ENCODE results near the gene PTPRM. TPM values are rescaled to one million over a fixed set of nuclear protein-coding genes. Genes with fewer than 3 reads are reported as not detected.

PTPRM gene
- total RNA-seq, 1 experiment from 2014 or later, result 11.1 TPM

DNA sequence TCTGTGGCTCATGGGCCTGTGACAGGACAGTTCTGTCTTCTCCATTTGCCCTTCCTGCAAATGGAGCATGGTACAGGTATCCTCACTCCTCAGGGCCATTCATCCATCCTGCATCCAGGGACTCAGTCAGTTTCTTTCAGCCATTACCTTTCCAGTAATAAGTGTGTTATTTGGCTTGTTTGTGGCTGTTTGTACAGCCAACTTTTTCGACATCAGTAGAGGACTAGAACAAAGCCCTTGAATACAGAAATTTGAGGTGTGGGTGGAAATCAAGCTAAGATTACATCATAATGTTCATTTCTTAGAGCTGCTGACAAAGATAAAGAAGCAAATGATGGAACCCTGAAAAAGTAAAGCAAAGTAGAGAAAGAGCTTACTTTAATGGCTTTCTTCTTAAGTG is 290.4 kb downstream of the PTPRM start:
- H3K27me3 Mint-ChIP-seq (ENCODE audit: low read depth), result no peaks in the 10 kb centered on the region
- H3K27ac Mint-ChIP-seq, result no peak overlapping the region
- POLR2A ChIA-PET, result no interaction called here
- H3K9me3 Mint-ChIP-seq, result no peaks in the 10 kb centered on the region
- H3K4me1 Mint-ChIP-seq, result peaks cover 5% of the 10 kb centered on the region
- ATAC-seq (no peak), DNase-seq (ENCODE audit: low spot score) (no peak)
- CTCF ChIA-PET, result no interaction called here
- no peak for TF ChIP-seq E2F5 (CRISPR knock-in tag; IDR thresholded peaks at IDR 0.05)
- TF ChIP-seq ZNF263 (CRISPR knock-in tag; IDR thresholded peaks at IDR 0.05; ENCODE audit: low read depth), result no peak
- TF ChIP-seq TEAD1 (CRISPR knock-in tag; IDR thresholded peaks at IDR 0.05), result no peak
- no peak for TF ChIP-seq NFE2L1 (CRISPR knock-in tag; IDR thresholded peaks at IDR 0.05)
- TF ChIP-seq MAX (CRISPR knock-in tag; IDR thresholded peaks at IDR 0.05), result no peak
- TF ChIP-seq CBFB (CRISPR knock-in tag; IDR thresholded peaks at IDR 0.05; ENCODE audit: low read depth), result no peak
- TF ChIP-seq ZNF317 (CRISPR knock-in tag; IDR thresholded peaks at IDR 0.05; ENCODE audit: borderline replicate concordance, low read depth), result no peak
- TF ChIP-seq AR (CRISPR knock-in tag; IDR thresholded peaks at IDR 0.05), result no peak
- TF ChIP-seq ATF1 (CRISPR knock-in tag; IDR thresholded peaks at IDR 0.05), result no peak
- TF ChIP-seq, protein P1, sequence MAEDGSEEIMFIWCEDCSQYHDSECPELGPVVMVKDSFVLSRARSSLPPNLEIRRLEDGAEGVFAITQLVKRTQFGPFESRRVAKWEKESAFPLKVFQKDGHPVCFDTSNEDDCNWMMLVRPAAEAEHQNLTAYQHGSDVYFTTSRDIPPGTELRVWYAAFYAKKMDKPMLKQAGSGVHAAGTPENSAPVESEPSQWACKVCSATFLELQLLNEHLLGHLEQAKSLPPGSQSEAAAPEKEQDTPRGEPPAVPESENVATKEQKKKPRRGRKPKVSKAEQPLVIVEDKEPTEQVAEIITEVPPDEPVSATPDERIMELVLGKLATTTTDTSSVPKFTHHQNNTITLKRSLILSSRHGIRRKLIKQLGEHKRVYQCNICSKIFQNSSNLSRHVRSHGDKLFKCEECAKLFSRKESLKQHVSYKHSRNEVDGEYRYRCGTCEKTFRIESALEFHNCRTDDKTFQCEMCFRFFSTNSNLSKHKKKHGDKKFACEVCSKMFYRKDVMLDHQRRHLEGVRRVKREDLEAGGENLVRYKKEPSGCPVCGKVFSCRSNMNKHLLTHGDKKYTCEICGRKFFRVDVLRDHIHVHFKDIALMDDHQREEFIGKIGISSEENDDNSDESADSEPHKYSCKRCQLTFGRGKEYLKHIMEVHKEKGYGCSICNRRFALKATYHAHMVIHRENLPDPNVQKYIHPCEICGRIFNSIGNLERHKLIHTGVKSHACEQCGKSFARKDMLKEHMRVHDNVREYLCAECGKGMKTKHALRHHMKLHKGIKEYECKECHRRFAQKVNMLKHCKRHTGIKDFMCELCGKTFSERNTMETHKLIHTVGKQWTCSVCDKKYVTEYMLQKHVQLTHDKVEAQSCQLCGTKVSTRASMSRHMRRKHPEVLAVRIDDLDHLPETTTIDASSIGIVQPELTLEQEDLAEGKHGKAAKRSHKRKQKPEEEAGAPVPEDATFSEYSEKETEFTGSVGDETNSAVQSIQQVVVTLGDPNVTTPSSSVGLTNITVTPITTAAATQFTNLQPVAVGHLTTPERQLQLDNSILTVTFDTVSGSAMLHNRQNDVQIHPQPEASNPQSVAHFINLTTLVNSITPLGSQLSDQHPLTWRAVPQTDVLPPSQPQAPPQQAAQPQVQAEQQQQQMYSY (CRISPR knock-in tag; IDR thresholded peaks at IDR 0.05), result no peak
- no peak for TF ChIP-seq ZNF121 (CRISPR knock-in tag; IDR thresholded peaks at IDR 0.05)
- no peak for TF ChIP-seq TCF7 (CRISPR knock-in tag; IDR thresholded peaks at IDR 0.05; ENCODE audit: low read depth)
- no peak for TF ChIP-seq ZNF671 (CRISPR knock-in tag; IDR thresholded peaks at IDR 0.05)
- H3K4me3 Mint-ChIP-seq, result no peak overlapping the region
- H3K36me3 Mint-ChIP-seq, result no peaks in the 10 kb centered on the region

GRCh38 chr18:7859122-7859521 is 292.0 kb downstream of the PTPRM start:
- no peak overlapping the region for H3K4me3 Mint-ChIP-seq
- ATAC-seq (no peak), DNase-seq (ENCODE audit: low spot score) (no peak)
- ChIA-PET POLR2A (no interaction called here), CTCF (interaction anchor here (0.8 to 1.2 kb wide), 2 partner anchors 50 to 69 kb away, joined by 3 to 12 read pairs; no protein-coding TSS in a partner anchor)
- H3K4me1 Mint-ChIP-seq, result peaks cover 5% of the 10 kb centered on the region
- H3K36me3 Mint-ChIP-seq, result no peaks in the 10 kb centered on the region
- H3K27me3 Mint-ChIP-seq (ENCODE audit: low read depth), result no peaks in the 10 kb centered on the region
- H3K27ac Mint-ChIP-seq, result no peak overlapping the region
- peaks cover 8% of the 10 kb centered on the region for H3K9me3 Mint-ChIP-seq
- no peak for TF ChIP-seq ZNF425 (CRISPR knock-in tag; conservative IDR thresholded peaks at IDR 0.05)
- TF ChIP-seq ZBTB21 (CRISPR knock-in tag; IDR thresholded peaks at IDR 0.05; ENCODE audit: borderline replicate concordance), result no peak
- no peak for TF ChIP-seq MXD4 (CRISPR knock-in tag; IDR thresholded peaks at IDR 0.05; ENCODE audit: borderline replicate concordance)
- TF ChIP-seq, protein P2, sequence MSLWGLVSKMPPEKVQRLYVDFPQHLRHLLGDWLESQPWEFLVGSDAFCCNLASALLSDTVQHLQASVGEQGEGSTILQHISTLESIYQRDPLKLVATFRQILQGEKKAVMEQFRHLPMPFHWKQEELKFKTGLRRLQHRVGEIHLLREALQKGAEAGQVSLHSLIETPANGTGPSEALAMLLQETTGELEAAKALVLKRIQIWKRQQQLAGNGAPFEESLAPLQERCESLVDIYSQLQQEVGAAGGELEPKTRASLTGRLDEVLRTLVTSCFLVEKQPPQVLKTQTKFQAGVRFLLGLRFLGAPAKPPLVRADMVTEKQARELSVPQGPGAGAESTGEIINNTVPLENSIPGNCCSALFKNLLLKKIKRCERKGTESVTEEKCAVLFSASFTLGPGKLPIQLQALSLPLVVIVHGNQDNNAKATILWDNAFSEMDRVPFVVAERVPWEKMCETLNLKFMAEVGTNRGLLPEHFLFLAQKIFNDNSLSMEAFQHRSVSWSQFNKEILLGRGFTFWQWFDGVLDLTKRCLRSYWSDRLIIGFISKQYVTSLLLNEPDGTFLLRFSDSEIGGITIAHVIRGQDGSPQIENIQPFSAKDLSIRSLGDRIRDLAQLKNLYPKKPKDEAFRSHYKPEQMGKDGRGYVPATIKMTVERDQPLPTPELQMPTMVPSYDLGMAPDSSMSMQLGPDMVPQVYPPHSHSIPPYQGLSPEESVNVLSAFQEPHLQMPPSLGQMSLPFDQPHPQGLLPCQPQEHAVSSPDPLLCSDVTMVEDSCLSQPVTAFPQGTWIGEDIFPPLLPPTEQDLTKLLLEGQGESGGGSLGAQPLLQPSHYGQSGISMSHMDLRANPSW (CRISPR knock-in tag; conservative IDR thresholded peaks at IDR 0.05; ENCODE audit: low read depth), result no peak
- TF ChIP-seq ZNF671 (CRISPR knock-in tag; IDR thresholded peaks at IDR 0.05), result no peak
- TF ChIP-seq ZNF281 (CRISPR knock-in tag; IDR thresholded peaks at IDR 0.05), result no peak
- TF ChIP-seq RORB (CRISPR knock-in tag; IDR thresholded peaks at IDR 0.05), result no peak
- no peak for TF ChIP-seq NFYB (CRISPR knock-in tag; conservative IDR thresholded peaks at IDR 0.05; ENCODE audit: low read depth)
- no peak for TF ChIP-seq TCF7 (CRISPR knock-in tag; IDR thresholded peaks at IDR 0.05; ENCODE audit: low read depth)
